SH-SY5Y (cell line): Measurements from ENCODE around the gene BMP10.

Experiments
- GATA2 ChIP-seq: IDR thresholded peaks from 2 replicates; pipeline ENCODE4 v1.6.1; 2011; ENCODE audit warnings: mild to moderate bottlenecking, low read depth, low read length
- GATA3 ChIP-seq: IDR thresholded peaks from 2 replicates; pipeline ENCODE4 v1.6.1; 2011; ENCODE audit warnings: low read depth, mild to moderate bottlenecking, low read length, moderate library complexity

The BMP10 gene

DNA sequence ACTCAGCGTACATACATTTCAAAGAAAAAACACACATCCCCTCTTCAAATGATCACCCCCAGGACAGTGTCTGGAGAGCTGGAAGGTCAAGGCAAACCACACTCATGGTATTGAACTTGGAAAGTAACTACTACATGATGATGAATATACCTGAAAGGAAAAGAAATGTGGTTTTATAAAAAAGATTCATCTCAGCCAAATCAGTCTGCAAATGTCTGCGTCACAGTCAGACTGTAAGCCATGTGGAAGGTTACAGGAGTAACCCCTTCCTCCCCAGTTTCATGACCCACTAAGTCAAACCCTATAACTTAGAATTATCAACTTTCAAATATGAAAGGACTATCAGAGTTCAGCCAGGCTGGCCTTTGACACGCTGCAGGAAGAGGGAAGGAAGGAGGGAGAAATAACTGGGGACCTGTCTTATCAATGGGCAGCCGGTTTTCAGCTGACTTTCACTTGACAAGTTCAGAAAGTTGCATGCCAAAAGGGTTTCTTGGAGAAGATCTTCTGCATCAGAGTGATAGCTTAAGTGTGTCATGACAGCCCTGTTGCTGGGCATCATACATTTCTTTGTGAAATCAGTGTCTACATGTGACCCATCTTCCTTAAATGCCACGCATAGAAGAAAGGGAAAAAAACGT is 7.0 kb upstream of the BMP10 start:
- TF ChIP-seq GATA3, result no peak
- TF ChIP-seq GATA2, result no peak

- TF ChIP-seq GATA3 (no peak), GATA2 (no peak)
These were observed 6.0 kb upstream of the BMP10 start for GRCh38 chr2:68877079-68877772.

GRCh38 chr2:68870215-68870614 is 982 bp downstream of the BMP10 start:
- no peak for TF ChIP-seq GATA3
- TF ChIP-seq GATA2, result no peak

DNA sequence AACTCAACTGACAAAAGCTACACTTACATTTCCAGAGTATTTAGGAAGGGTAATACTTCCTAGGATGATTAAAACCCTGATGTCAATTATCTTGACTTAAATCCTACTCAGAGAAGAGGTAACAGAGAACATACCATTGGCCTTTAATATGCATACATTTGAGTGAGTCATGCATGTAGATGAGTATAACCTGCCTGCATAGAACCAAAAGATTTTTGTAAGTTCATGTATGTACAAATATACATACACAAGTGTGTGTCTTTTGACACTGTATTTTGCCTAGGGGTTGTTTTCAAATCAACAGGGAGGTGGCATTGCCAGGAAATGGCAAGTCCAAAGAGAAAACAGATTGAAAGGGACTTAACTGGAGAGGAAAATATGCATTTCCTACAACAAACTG is 6.1 kb downstream of the BMP10 start:
- TF ChIP-seq GATA3 (no peak), GATA2 (no peak)

GRCh38 chr2:68863996-68864395 is 7.2 kb downstream of the BMP10 start:
- TF ChIP-seq GATA3 (no peak), GATA2 (no peak)

DNA sequence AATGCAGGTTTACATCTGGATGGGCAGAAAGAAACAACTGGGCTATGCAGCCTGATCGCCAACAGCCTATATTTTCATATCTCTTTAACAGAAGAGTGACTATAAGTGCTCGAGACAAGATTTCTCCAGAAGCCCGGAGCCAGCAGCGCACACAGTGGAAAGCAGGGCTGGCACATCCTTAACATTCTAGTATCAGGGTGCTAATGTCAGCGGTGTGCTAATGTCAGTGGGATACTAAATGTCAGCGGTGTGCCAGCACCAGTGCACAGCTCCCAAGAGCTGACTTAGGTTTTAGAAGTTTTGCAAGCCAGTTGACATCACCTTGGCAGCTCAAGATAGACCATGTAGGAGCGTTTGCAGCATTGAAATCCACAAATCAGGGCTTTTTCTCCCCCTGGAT is 8.3 kb downstream of the BMP10 start:
- TF ChIP-seq GATA3 (no peak), GATA2 (no peak)

GRCh38 chr2:68861330-68861729 is 9.9 kb downstream of the BMP10 start:
- TF ChIP-seq GATA3 (no peak), GATA2 (no peak)

GRCh38 chr2:68860111-68860510 is 11.1 kb downstream of the BMP10 start:
- no peak for TF ChIP-seq GATA3
- no peak for TF ChIP-seq GATA2

- TF ChIP-seq GATA2 (no peak), GATA3 (no peak)
These were observed 13.2 kb downstream of the BMP10 start for GRCh38 chr2:68857855-68858456.

GRCh38 chr2:68857202-68857845 is 13.9 kb downstream of the BMP10 start:
- no peak for TF ChIP-seq GATA3
- TF ChIP-seq GATA2, result no peak

DNA sequence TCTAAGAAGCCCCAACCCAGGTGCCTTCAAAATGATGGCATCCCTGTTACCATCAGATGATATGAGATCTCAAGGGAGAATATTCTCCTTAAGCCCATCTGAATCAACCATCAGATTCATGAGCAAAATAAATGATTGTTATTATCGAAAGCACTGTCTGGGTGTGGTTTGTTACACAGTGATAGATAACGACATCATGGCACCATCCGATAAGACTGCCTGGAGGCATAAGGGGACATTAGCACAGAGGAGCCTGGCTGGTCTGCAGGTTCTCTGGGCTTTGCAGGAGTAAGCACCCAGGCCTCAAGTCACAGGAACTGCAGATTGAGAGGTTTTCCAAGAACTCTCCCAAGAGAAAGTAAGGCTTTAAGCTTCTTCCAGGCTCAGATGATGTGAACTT is 15.6 kb downstream of the BMP10 start:
- TF ChIP-seq GATA2 (no peak), GATA3 (no peak)

- TF ChIP-seq GATA3 (no peak), GATA2 (no peak)
These were observed 16.7 kb downstream of the BMP10 start for GRCh38 chr2:68854476-68854875.

GRCh38 chr2:68853915-68854314 is 17.3 kb downstream of the BMP10 start:
- TF ChIP-seq GATA2 (no peak), GATA3 (no peak)

DNA sequence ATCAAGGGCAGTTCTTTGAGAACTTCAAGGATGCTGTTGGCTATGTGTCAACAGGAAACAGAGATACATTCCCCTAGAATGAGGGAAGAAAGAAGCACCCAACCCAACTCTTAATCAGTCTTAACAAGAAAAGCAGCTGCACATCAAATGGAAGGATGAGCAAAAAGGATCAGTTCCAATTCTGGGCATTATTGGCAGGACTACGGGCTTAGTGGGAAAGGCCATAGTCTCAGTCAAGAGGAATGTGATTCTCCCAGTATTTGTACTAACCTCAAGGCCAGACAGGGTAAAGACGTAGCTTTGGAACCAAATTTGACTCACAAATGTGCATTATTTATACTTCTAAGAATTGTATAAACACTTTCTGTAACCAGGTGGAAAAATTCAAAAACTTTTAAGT is 18.2 kb downstream of the BMP10 start:
- TF ChIP-seq GATA3 (no peak), GATA2 (no peak)
